ENCODE measurements around the gene COL8A2.

Gene COL8A2

GRCh38 chr1:36161641-36162531 lies 36.9 kb upstream of the COL8A2 start (continued):
- TF ChIP-seq ZNF645 (tag by site-specific recombination; IDR thresholded peaks at IDR 0.05), result no peak
- TF ChIP-seq PRDM1 (tag by site-specific recombination; IDR thresholded peaks at IDR 0.05), result peak; percentile 35; the same call in 1 of the 2 replicates
- no peak for TF ChIP-seq PRDM2 (tag by site-specific recombination; IDR thresholded peaks at IDR 0.05; ENCODE audit: borderline replicate concordance)
- TF ChIP-seq SP2 (tag by site-specific recombination; IDR thresholded peaks at IDR 0.05), result peak; percentile 31
- no peak for TF ChIP-seq ZNF513 (tag by site-specific recombination; IDR thresholded peaks at IDR 0.05)
- peak; percentile 90 for TF ChIP-seq ZSCAN4 (tag by site-specific recombination; IDR thresholded peaks at IDR 0.05)
- TF ChIP-seq SETDB1 (IDR thresholded peaks at IDR 0.05; ENCODE audit: insufficient read length, low read length), result no peak
- peak; percentile 33; the same call in 1 of the 2 replicates for TF ChIP-seq GLIS2 (tag by site-specific recombination; IDR thresholded peaks at IDR 0.05)

- ChIA-PET CTCF (interaction anchor here (0.6 to 3.4 kb wide), 12 partner anchors 10 to 126 kb away, joined by 3 to 28 read pairs (median 4); partner anchors contain the start of gene TRAPPC3), POLR2A (interaction anchor here (0.8 to 2.3 kb wide), 7 partner anchors 9 to 63 kb away, joined by 3 to 28 read pairs (median 4); partner anchors contain the start of genes THRAP3 and TRAPPC3)
- Histone ChIP-seq H3K9me3 (ENCODE audit: control insufficient read depth, insufficient read depth, low read depth, low read length) (no peaks in the 10 kb centered on the region), H3K4me3 (ENCODE audit: low read depth, low read length) (peak overlapping the region; percentile 54), H3K36me3 (ENCODE audit: control insufficient read depth in 2 of 2, insufficient read depth in 1 of 2, low read length in 2 of 2) (peaks cover 0 to 60% of the 10 kb centered on the region in 2 experiments; a peak in 2 of 3 replicates), H3K27ac (ENCODE audit: extremely low read depth, low read depth, low read length) (peak overlapping the region; percentile 78), H3K4me1 (ENCODE audit: control insufficient read depth, insufficient read depth, low read length) (peaks cover 5% of the 10 kb centered on the region)
- TF ChIP-seq TRIM28 (IDR thresholded peaks at IDR 0.05; ENCODE audit: borderline replicate concordance, low read length) (0 out of 2 replicates have a peak, but pooled peaks have one; percentile 65), ZNF600 (tag by site-specific recombination; IDR thresholded peaks at IDR 0.05) (peak; percentile 17; the same call in 1 of the 2 replicates), ZBTB11 (tag by site-specific recombination; conservative IDR thresholded peaks at IDR 0.05; ENCODE audit: low read depth) (peak; percentile 88), ZNF548 (tag by site-specific recombination; IDR thresholded peaks at IDR 0.05) (no peak), HOXC10 (CRISPR knock-in tag; IDR thresholded peaks at IDR 0.05) (no peak), ZNF24 (tag by site-specific recombination; IDR thresholded peaks at IDR 0.05) (0 out of 2 replicates have a peak, but pooled peaks have one; percentile 67), ZNF341 (tag by site-specific recombination; IDR thresholded peaks at IDR 0.05; ENCODE audit: low read depth) (0 out of 2 replicates have a peak, but pooled peaks have one; percentile 1), ZNF335 (tag by site-specific recombination; conservative IDR thresholded peaks at IDR 0.05) (peak; percentile 65), ZNF449 (tag by site-specific recombination; IDR thresholded peaks at IDR 0.05) (no peak), ZSCAN30 (tag by site-specific recombination; IDR thresholded peaks at IDR 0.05) (peak; percentile 88; the same call in 1 of the 2 replicates)
Measured at GRCh38 chr1:36160949-36161485, 36.0 kb upstream of the COL8A2 start.
